ENCODE measurements around the gene C16orf90.

The C16orf90 gene

GRCh38 chr16:3469736-3470135, 25.6 kb downstream of the C16orf90 start:
- TF ChIP-seq CTCF (IDR thresholded peaks at IDR 0.05; ENCODE audit: low read depth, low read length), result no peak
- no peak for DNase-seq (ENCODE audit: low read depth, low spot score)
- H3K4me3 ChIP-seq (ENCODE audit: low read depth, low read length), result no peak overlapping the region
- in situ Hi-C loops (cut with HindIII; ENCODE audit: low sequenced_read_pairs), result no loop called here

- in situ Hi-C loops (cut with HindIII; ENCODE audit: low sequenced_read_pairs), result no loop called here
Measured at GRCh38 chr16:3468501-3468900, 26.8 kb downstream of the C16orf90 start.

GRCh38 chr16:3467921-3468320, 27.4 kb downstream of the C16orf90 start:
- H3K4me3 ChIP-seq (ENCODE audit: low read depth, low read length), result no peak overlapping the region
- in situ Hi-C loops (cut with HindIII; ENCODE audit: low sequenced_read_pairs), result no loop called here
- DNase-seq (ENCODE audit: low read depth, low spot score), result peak; percentile 42
- TF ChIP-seq CTCF (IDR thresholded peaks at IDR 0.05; ENCODE audit: low read depth, low read length), result no peak

More at GRCh38 chr16:3468501-3468900, 26.8 kb downstream of the C16orf90 start:
- DNase-seq (ENCODE audit: low read depth, low spot score), result no peak
- TF ChIP-seq CTCF (IDR thresholded peaks at IDR 0.05; ENCODE audit: low read depth, low read length), result no peak
- H3K4me3 ChIP-seq (ENCODE audit: low read depth, low read length), result no peak overlapping the region

- in situ Hi-C loops (cut with HindIII; ENCODE audit: low sequenced_read_pairs), result no loop called here
- no peak overlapping the region for H3K4me3 ChIP-seq (ENCODE audit: low read depth, low read length)
- no peak for DNase-seq (ENCODE audit: low read depth, low spot score)
- TF ChIP-seq CTCF (IDR thresholded peaks at IDR 0.05; ENCODE audit: low read depth, low read length), result no peak
Measured at GRCh38 chr16:3467182-3467581, 28.1 kb downstream of the C16orf90 start.

GRCh38 chr16:3465911-3466584, 29.2 kb downstream of the C16orf90 start:
- H3K4me3 ChIP-seq (ENCODE audit: low read depth, low read length), result no peak overlapping the region
- TF ChIP-seq CTCF (IDR thresholded peaks at IDR 0.05; ENCODE audit: low read depth, low read length), result no peak
- in situ Hi-C loops (cut with HindIII; ENCODE audit: low sequenced_read_pairs), result no loop called here
- no peak for DNase-seq (ENCODE audit: low read depth, low spot score)

GRCh38 chr16:3465301-3465700, 30.0 kb downstream of the C16orf90 start:
- no peak for DNase-seq (ENCODE audit: low read depth, low spot score)
- H3K4me3 ChIP-seq (ENCODE audit: low read depth, low read length), result no peak overlapping the region
- in situ Hi-C loops (cut with HindIII; ENCODE audit: low sequenced_read_pairs), result no loop called here
- no peak for TF ChIP-seq CTCF (IDR thresholded peaks at IDR 0.05; ENCODE audit: low read depth, low read length)
